ENCODE measurements around the gene DDB1. TPM values are rescaled to one million over a fixed set of nuclear protein-coding genes. Genes with fewer than 3 reads are reported as not detected.

DDB1 gene
- total RNA-seq, 1 donor: 330 TPM

DNA sequence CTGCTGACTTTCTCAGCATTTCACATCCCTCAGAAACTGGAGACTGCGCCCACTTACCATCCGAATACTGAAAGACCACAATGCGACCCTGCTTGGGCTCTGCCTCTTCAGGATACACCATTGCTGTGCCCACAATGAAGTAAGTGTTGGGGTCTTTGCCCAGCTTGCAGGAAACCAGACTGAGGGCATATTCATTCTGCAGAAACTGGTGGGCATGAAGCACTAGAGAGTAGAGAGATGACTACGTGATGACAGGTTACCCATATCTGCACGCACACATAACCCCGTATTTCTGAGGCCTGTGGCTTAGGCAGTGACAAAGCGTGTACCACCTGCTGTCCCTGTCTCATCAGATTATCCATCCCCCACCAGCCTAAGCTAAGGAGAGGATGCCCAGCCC, 23.2 kb downstream of the DDB1 start:
- Histone ChIP-seq H3K27me3 (ENCODE audit: insufficient read depth, low read length) (no peaks in the 10 kb centered on the region), H3K27ac (ENCODE audit: low read depth, low read length) (no peak overlapping the region), H3K4me3 (ENCODE audit: insufficient read depth, low read length) (no peak overlapping the region), H3K9me3 (ENCODE audit: low read depth, low read length) (no peaks in the 10 kb centered on the region), H4K20me1 (ENCODE audit: insufficient read depth, low read length) (peaks cover 53% of the 10 kb centered on the region), H3K79me2 (ENCODE audit: insufficient read depth, low read length) (peaks cover 3% of the 10 kb centered on the region), H3K4me2 (ENCODE audit: insufficient read depth, low read length) (no peak overlapping the region), H3K4me1 (ENCODE audit: insufficient read depth, low read length) (no peaks in the 10 kb centered on the region), H3K36me3 (ENCODE audit: insufficient read depth, low read length) (peaks cover 95% of the 10 kb centered on the region), H2AFZ (ENCODE audit: low read length) (no peak overlapping the region)
- no peak for DNase-seq (ENCODE audit: insufficient read length, low spot score, missing footprints)
- TF ChIP-seq, protein P1, sequence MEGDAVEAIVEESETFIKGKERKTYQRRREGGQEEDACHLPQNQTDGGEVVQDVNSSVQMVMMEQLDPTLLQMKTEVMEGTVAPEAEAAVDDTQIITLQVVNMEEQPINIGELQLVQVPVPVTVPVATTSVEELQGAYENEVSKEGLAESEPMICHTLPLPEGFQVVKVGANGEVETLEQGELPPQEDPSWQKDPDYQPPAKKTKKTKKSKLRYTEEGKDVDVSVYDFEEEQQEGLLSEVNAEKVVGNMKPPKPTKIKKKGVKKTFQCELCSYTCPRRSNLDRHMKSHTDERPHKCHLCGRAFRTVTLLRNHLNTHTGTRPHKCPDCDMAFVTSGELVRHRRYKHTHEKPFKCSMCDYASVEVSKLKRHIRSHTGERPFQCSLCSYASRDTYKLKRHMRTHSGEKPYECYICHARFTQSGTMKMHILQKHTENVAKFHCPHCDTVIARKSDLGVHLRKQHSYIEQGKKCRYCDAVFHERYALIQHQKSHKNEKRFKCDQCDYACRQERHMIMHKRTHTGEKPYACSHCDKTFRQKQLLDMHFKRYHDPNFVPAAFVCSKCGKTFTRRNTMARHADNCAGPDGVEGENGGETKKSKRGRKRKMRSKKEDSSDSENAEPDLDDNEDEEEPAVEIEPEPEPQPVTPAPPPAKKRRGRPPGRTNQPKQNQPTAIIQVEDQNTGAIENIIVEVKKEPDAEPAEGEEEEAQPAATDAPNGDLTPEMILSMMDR (IDR thresholded peaks at IDR 0.05; ENCODE audit: extremely low read depth, low read depth, low read length): no peak

DNA sequence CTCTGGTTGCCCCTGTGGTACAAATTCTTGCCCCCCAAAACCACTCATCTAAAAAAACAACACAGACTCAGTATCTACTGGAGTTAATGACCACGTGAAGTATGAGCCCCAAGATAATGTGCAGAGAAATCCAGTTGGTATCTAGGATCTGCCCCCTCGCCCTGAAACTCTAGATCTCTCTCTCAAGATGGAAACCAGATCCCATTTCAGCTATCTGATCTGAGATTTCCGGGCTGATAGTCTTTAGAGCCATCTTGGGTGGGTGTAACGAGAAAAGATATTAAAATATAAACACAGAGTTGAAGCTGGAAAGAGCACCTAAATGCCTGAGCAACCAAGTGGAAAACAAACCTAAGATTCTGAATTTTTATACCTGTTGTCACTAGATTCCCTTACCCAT, 23.8 kb downstream of the DDB1 start:
- Histone ChIP-seq H3K36me3 (ENCODE audit: insufficient read depth, low read length) (peaks cover 93% of the 10 kb centered on the region), H3K4me1 (ENCODE audit: insufficient read depth, low read length) (no peaks in the 10 kb centered on the region), H3K4me3 (ENCODE audit: insufficient read depth, low read length) (no peak overlapping the region), H3K9me3 (ENCODE audit: low read depth, low read length) (no peaks in the 10 kb centered on the region), H3K27ac (ENCODE audit: low read depth, low read length) (no peak overlapping the region), H3K4me2 (ENCODE audit: insufficient read depth, low read length) (no peak overlapping the region), H3K27me3 (ENCODE audit: insufficient read depth, low read length) (no peaks in the 10 kb centered on the region), H2AFZ (ENCODE audit: low read length) (no peak overlapping the region), H4K20me1 (ENCODE audit: insufficient read depth, low read length) (peaks cover 48% of the 10 kb centered on the region), H3K79me2 (ENCODE audit: insufficient read depth, low read length) (peaks cover 3% of the 10 kb centered on the region)
- DNase-seq (ENCODE audit: insufficient read length, low spot score, missing footprints): no peak
- TF ChIP-seq, protein P1 (IDR thresholded peaks at IDR 0.05; ENCODE audit: extremely low read depth, low read depth, low read length): no peak

DNA sequence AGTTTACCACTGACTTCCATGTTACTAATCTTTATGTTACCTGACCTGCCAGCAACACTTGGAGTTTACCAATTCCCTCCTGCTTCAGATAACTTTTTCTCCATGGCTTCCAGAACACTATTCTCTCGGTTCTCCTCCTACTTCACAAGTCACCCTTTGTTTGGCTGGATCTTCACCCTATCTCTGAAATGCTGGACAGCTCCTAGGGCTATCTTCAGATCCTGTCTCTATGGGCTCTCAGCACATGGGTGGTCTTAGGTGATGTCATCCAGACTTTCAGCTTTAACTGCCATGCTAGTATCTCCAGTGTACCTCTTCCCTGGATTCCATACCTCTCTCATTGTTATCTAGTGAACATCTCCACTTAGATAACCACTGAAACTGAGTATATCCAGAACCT, 25.6 kb downstream of the DDB1 start:
- no peak overlapping the region for H2AFZ ChIP-seq (ENCODE audit: low read length)
- H3K4me1 ChIP-seq (ENCODE audit: insufficient read depth, low read length): no peaks in the 10 kb centered on the region
- no peaks in the 10 kb centered on the region for H3K27me3 ChIP-seq (ENCODE audit: insufficient read depth, low read length)
- peaks cover 51% of the 10 kb centered on the region for H4K20me1 ChIP-seq (ENCODE audit: insufficient read depth, low read length)
- H3K4me3 ChIP-seq (ENCODE audit: insufficient read depth, low read length): no peak overlapping the region
- peaks cover 3% of the 10 kb centered on the region for H3K79me2 ChIP-seq (ENCODE audit: insufficient read depth, low read length)
- no peaks in the 10 kb centered on the region for H3K9me3 ChIP-seq (ENCODE audit: low read depth, low read length)
- H3K4me2 ChIP-seq (ENCODE audit: insufficient read depth, low read length): no peak overlapping the region
- H3K36me3 ChIP-seq (ENCODE audit: insufficient read depth, low read length): peaks cover 93% of the 10 kb centered on the region
- H3K27ac ChIP-seq (ENCODE audit: low read depth, low read length): no peak overlapping the region
- no peak for DNase-seq (ENCODE audit: insufficient read length, low spot score, missing footprints)
- TF ChIP-seq, protein P1 (IDR thresholded peaks at IDR 0.05; ENCODE audit: extremely low read depth, low read depth, low read length): no peak

DNA sequence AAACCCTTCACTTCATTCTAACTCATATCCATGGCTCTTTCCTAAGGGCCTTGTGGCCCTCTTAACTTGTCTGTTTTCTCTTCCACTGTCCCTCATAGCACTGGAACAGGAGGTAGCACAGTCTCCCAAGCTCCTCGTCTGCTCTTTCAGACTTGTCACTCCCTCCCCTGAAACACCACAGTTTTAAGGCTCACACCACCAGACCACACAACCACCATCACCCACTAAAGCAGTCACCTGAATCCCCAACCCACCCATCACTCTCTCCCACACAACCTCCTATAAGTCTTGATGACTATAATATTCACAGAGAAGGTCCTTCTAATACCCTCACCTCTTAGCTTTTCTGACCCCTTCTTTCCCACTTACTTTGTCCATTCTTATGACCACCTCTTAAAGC, 26.7 kb downstream of the DDB1 start:
- H3K36me3 ChIP-seq (ENCODE audit: insufficient read depth, low read length): peaks cover 93% of the 10 kb centered on the region
- H3K79me2 ChIP-seq (ENCODE audit: insufficient read depth, low read length): peaks cover 3% of the 10 kb centered on the region
- no peak overlapping the region for H3K4me2 ChIP-seq (ENCODE audit: insufficient read depth, low read length)
- H3K4me3 ChIP-seq (ENCODE audit: insufficient read depth, low read length): no peak overlapping the region
- DNase-seq (ENCODE audit: insufficient read length, low spot score, missing footprints): no peak
- H3K9me3 ChIP-seq (ENCODE audit: low read depth, low read length): no peaks in the 10 kb centered on the region
- no peak overlapping the region for H3K27ac ChIP-seq (ENCODE audit: low read depth, low read length)
- H2AFZ ChIP-seq (ENCODE audit: low read length): no peak overlapping the region
- H3K4me1 ChIP-seq (ENCODE audit: insufficient read depth, low read length): no peaks in the 10 kb centered on the region
- TF ChIP-seq, protein P1 (IDR thresholded peaks at IDR 0.05; ENCODE audit: extremely low read depth, low read depth, low read length): no peak
- no peaks in the 10 kb centered on the region for H3K27me3 ChIP-seq (ENCODE audit: insufficient read depth, low read length)
- H4K20me1 ChIP-seq (ENCODE audit: insufficient read depth, low read length): peaks cover 58% of the 10 kb centered on the region

Data from osteoblast (primary cell).